Astrocyte of the cerebellum (primary cell): ENCODE data around the gene NCK2.

Source experiments
- DNase-seq: peaks from one replicate; pipeline ENCODE4 v3.0.0-alpha.2; 2011; ENCODE audit warnings: low read depth
- H3K4me3 ChIP-seq: 2 replicates; pipeline ENCODE4 v1.5.1; 2011; ENCODE audit warnings: mild to moderate bottlenecking, low read depth, low read length, moderate library complexity
- in situ Hi-C: cut with HindIII; loops from 2 replicates; pipeline ENCODE4 v1.10.0; 2017; ENCODE audit warnings: low sequenced_read_pairs
- TF ChIP-seq, protein P1 (sequence below): IDR thresholded peaks from 2 replicates; pipeline ENCODE4 v1.5.1; 2012; ENCODE audit warnings: low read length, low read depth, moderate library complexity, mild to moderate bottlenecking; ENCODE audit errors: missing control alignments

The NCK2 gene

GRCh38 chr2:105876191-105876590, 131.5 kb downstream of the NCK2 start:
- DNase-seq, result no peak
- H3K4me3 ChIP-seq, result no peak overlapping the region
- TF ChIP-seq, protein P1, sequence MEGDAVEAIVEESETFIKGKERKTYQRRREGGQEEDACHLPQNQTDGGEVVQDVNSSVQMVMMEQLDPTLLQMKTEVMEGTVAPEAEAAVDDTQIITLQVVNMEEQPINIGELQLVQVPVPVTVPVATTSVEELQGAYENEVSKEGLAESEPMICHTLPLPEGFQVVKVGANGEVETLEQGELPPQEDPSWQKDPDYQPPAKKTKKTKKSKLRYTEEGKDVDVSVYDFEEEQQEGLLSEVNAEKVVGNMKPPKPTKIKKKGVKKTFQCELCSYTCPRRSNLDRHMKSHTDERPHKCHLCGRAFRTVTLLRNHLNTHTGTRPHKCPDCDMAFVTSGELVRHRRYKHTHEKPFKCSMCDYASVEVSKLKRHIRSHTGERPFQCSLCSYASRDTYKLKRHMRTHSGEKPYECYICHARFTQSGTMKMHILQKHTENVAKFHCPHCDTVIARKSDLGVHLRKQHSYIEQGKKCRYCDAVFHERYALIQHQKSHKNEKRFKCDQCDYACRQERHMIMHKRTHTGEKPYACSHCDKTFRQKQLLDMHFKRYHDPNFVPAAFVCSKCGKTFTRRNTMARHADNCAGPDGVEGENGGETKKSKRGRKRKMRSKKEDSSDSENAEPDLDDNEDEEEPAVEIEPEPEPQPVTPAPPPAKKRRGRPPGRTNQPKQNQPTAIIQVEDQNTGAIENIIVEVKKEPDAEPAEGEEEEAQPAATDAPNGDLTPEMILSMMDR, result no peak
- in situ Hi-C loops, result no loop called here

GRCh38 chr2:105877945-105878344, 133.2 kb downstream of the NCK2 start:
- H3K4me3 ChIP-seq, result no peak overlapping the region
- DNase-seq, result no peak
- in situ Hi-C loops, result no loop called here
- TF ChIP-seq, protein P1, result no peak

GRCh38 chr2:105879106-105879802, 134.5 kb downstream of the NCK2 start:
- TF ChIP-seq, protein P1, result no peak
- H3K4me3 ChIP-seq, result no peak overlapping the region
- DNase-seq, result no peak
- in situ Hi-C loops, result no loop called here

GRCh38 chr2:105879803-105880300, 135.1 kb downstream of the NCK2 start:
- no peak overlapping the region for H3K4me3 ChIP-seq
- DNase-seq, result no peak
- in situ Hi-C loops, result no loop called here
- TF ChIP-seq, protein P1, result no peak

- no peak for DNase-seq
- TF ChIP-seq, protein P1, result no peak
- in situ Hi-C loops, result no loop called here
- H3K4me3 ChIP-seq, result no peak overlapping the region
Observed at GRCh38 chr2:105880637-105881036, 135.9 kb downstream of the NCK2 start.

DNA sequence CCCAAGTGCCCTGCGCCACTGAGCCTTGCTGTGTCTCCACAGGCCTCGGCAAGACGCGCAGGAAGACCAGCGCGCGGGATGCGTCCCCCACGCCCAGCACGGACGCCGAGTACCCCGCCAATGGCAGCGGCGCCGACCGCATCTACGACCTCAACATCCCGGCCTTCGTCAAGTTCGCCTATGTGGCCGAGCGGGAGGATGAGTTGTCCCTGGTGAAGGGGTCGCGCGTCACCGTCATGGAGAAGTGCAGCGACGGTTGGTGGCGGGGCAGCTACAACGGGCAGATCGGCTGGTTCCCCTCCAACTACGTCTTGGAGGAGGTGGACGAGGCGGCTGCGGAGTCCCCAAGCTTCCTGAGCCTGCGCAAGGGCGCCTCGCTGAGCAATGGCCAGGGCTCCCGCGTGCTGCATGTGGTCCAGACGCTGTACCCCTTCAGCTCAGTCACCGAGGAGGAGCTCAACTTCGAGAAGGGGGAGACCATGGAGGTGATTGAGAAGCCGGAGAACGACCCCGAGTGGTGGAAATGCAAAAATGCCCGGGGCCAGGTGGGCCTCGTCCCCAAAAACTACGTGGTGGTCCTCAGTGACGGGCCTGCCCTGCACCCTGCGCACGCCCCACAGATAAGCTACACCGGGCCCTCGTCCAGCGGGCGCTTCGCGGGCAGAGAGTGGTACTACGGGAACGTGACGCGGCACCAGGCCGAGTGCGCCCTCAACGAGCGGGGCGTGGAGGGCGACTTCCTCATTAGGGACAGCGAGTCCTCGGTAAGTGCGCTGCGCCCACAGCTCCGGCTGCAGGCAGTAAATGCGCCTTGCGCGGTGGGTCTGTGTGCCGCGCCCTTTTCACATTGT, 136.8 kb downstream of the NCK2 start:
- TF ChIP-seq, protein P1, result no peak
- H3K4me3 ChIP-seq, result no peak overlapping the region
- no peak for DNase-seq
- in situ Hi-C loops, result no loop called here
